Left ventricle myocardium superior (tissue), 1 donor: ENCODE data around the gene EIF1AD. TPM values are rescaled to one million over a fixed set of nuclear protein-coding genes. Genes with fewer than 3 reads are reported as not detected.

Source experiments
- ATAC-seq: fragments of 200-7000 bp; cut with Tn5 transposase; one replicate; pipeline ENCODE4 v1.9.1; 2020; ENCODE audit warnings: mild to moderate bottlenecking, moderate library complexity
- DNase-seq: peaks from one replicate; pipeline ENCODE4 v3.0.0-alpha.2; 2020
- intact Hi-C: fragments of 100-400 bp; cut with micrococcal nuclease; formaldehyde crosslinking; loops from one replicate; pipeline ENCODE4 v1.11.0; 2022
- total RNA-seq: library from RNA; stranded (reverse); fragmentation: NEBNext Ultra II Directional; extraction: Animal tissue kit (Norgen Biotek cat#: 25700); gene quantifications from one replicate; pipeline ENCODE4 v1.2.1, GENCODE V29; 2021
- donor health status: DM: no; HTN: yes; CAD: no; lungs with severe emphysema.

The EIF1AD gene
- total RNA-seq, 1 donor from 2014 or later: 22.8 TPM

- DNase-seq: no peak
- ATAC-seq: no peak
- intact Hi-C loops: no loop called here
Observed at GRCh38 chr11:66008095-66008467, 6.1 kb upstream of the EIF1AD start.

GRCh38 chr11:66007201-66007634 is 5.3 kb upstream of the EIF1AD start:
- intact Hi-C loops: no loop called here
- ATAC-seq: no peak
- no peak for DNase-seq

GRCh38 chr11:66006891-66007176 is 4.9 kb upstream of the EIF1AD start:
- DNase-seq (no peak), ATAC-seq (no peak)
- intact Hi-C loops: no loop called here

- intact Hi-C loops: no loop called here
- DNase-seq (no peak), ATAC-seq (no peak)
Observed at GRCh38 chr11:66006134-66006890, 4.4 kb upstream of the EIF1AD start.

- intact Hi-C loops: no loop called here
- DNase-seq (no peak), ATAC-seq (no peak)
Observed at GRCh38 chr11:66004186-66004585, 2.2 kb upstream of the EIF1AD start.

GRCh38 chr11:66003291-66003690 is 1.3 kb upstream of the EIF1AD start:
- DNase-seq: no peak
- ATAC-seq: no peak
- intact Hi-C loops: no loop called here

- intact Hi-C loops: no loop called here
- ATAC-seq (peak; percentile 90), DNase-seq (no peak)
Observed at GRCh38 chr11:66002648-66003225, 780 bp upstream of the EIF1AD start.

GRCh38 chr11:65997286-65997685 is 4.7 kb downstream of the EIF1AD start:
- intact Hi-C loops: no loop called here
- DNase-seq: no peak
- no peak for ATAC-seq

- intact Hi-C loops: no loop called here
- no peak for DNase-seq
- ATAC-seq: no peak
Observed at GRCh38 chr11:65992056-65992455, 9.9 kb downstream of the EIF1AD start.

- intact Hi-C loops: loop anchor here (10.0 kb wide), 1 partner anchor 104 kb away; the partner anchor contains the start of gene FIBP
- peak; percentile 98 for ATAC-seq
- DNase-seq: peak; percentile 73
Observed at GRCh38 chr11:65988791-65989592, 13.0 kb downstream of the EIF1AD start.

- no peak for DNase-seq
- ATAC-seq: no peak
- intact Hi-C loops: loop anchor here (10.0 kb wide), 1 partner anchor 103 kb away; the partner anchor contains the start of gene FIBP
Observed at GRCh38 chr11:65987336-65987735, 14.6 kb downstream of the EIF1AD start.

- DNase-seq (no peak), ATAC-seq (no peak)
- intact Hi-C loops: loop anchor here (10.0 kb wide), 1 partner anchor 99 kb away; the partner anchor contains the start of gene FIBP
Observed at GRCh38 chr11:65983589-65983987, 18.4 kb downstream of the EIF1AD start.

GRCh38 chr11:65982824-65983588 is 19.0 kb downstream of the EIF1AD start:
- no peak for ATAC-seq
- DNase-seq: no peak
- intact Hi-C loops: loop anchor here (10.0 kb wide), 1 partner anchor 98 kb away; the partner anchor contains the start of gene FIBP

- no peak for ATAC-seq
- no peak for DNase-seq
- intact Hi-C loops: loop anchor here (10.0 kb wide), 1 partner anchor 97 kb away; the partner anchor contains the start of gene FIBP
Observed at GRCh38 chr11:65981972-65982823, 19.8 kb downstream of the EIF1AD start.

- ATAC-seq (no peak), DNase-seq (no peak)
- intact Hi-C loops: loop anchor here (10.0 kb wide), 1 partner anchor 96 kb away; the partner anchor contains the start of gene FIBP
Observed at GRCh38 chr11:65981101-65981740, 20.7 kb downstream of the EIF1AD start.

GRCh38 chr11:65979261-65979759 is 22.6 kb downstream of the EIF1AD start:
- ATAC-seq: no peak
- DNase-seq: no peak
- intact Hi-C loops: no loop called here

GRCh38 chr11:65978391-65979238 is 23.3 kb downstream of the EIF1AD start:
- DNase-seq: no peak
- no peak for ATAC-seq
- intact Hi-C loops: no loop called here
